Transverse colon (tissue), 4 donors: ENCODE measurements around the gene INHBC. TPM values are rescaled to one million over a fixed set of nuclear protein-coding genes. Genes with fewer than 3 reads are reported as not detected.
"Not testable (repeated sequence)": the region's sequence is repeated elsewhere in the genome, so short reads cannot be mapped to it uniquely, and the experiment has no call there.

Experiments
- DNase-seq: peaks from one replicate; pipeline ENCODE4 v3.0.0-alpha.2; 2019
- H3K27ac ChIP-seq, 4 donors: fragments of 200-600 bp; sonication (generic); 2 replicates each; pipeline ENCODE4 v1.5.1; 2016 to 2018; ENCODE audit warnings: inconsistent platforms in 4 of 4
- H3K27me3 ChIP-seq: fragments of 200-600 bp; sonication (generic); 2 replicates; pipeline ENCODE4 v1.5.1; 2017; ENCODE audit warnings: inconsistent platforms
- H3K36me3 ChIP-seq, 4 donors: fragments of 200-600 bp; sonication (generic); 2 replicates each; pipeline ENCODE4 v1.5.1; 2017 to 2019; ENCODE audit warnings: inconsistent platforms in 4 of 4
- H3K4me1 ChIP-seq, 4 donors: fragments of 200-600 bp; sonication (generic); 2 replicates each; pipeline ENCODE4 v1.5.1; 2017 to 2020; ENCODE audit warnings: inconsistent platforms in 4 of 4
- H3K4me3 ChIP-seq, 4 donors: fragments of 200-600 bp; sonication (generic); 1 replicate in 1 of 4; 2 replicates in 3 of 4; pipeline versions ENCODE4 v1.5.1 to v1.6.1; 2017 to 2019; ENCODE audit warnings: inconsistent platforms in 4 of 4
- H3K9me3 ChIP-seq, 2 donors: fragments of 200-600 bp; sonication (generic); 2 replicates each; pipeline ENCODE4 v1.5.1; 2017 to 2019; ENCODE audit warnings: inconsistent platforms in 2 of 2
- EP300 ChIP-seq: sonication (generic); formaldehyde crosslinking; IDR thresholded peaks from one replicate; pipeline ENCODE4 v1.6.1; 2017; ENCODE audit warnings: antibody characterized with exemption, low read depth
- POLR2A ChIP-seq: fragments of 450-650 bp; IDR thresholded peaks from one replicate; pipeline ENCODE4 v1.6.1; 2016; ENCODE audit warnings: antibody characterized with exemption, mild to moderate bottlenecking, moderate library complexity
- POLR2AphosphoS5 ChIP-seq, 3 donors: sonication (generic); formaldehyde crosslinking; IDR thresholded peaks; one replicate each; pipeline ENCODE4 v1.6.1; 2016; ENCODE audit warnings: antibody characterized with exemption in 3 of 3
- WGBS, 2 donors: methylation state at CpG; one replicate each; pipeline ENCODE4 v1.1.5; 2018; ENCODE audit warnings: low coverage in 1 of 2; 5-methylcytosine and 5-hydroxymethylcytosine counted together
- in situ Hi-C, 4 donors: fragments of 200-750 bp; cut with MboI; loops; one replicate each; pipeline versions ENCODE4 v1.15.0 to v1.15.1; 2017; ENCODE audit warnings: low sequenced_read_pairs in 3 of 4, low pct_ligation_motif_present in 1 of 4, low pct_unique_long_range_greater_than_20kb in 1 of 4
- intact Hi-C: fragments of 100-400 bp; cut with DNase I; formaldehyde crosslinking; loops from one replicate; pipeline ENCODE4 v1.15.1; 2023; ENCODE audit warnings: low total_unique reads
- total RNA-seq, 4 donors: library from RNA; depleted of rRNA; stranded (reverse); fragments of >200 nt; gene quantifications; one replicate each; pipeline ENCODE4 v1.1.0, GENCODE V29; 2016
- TF ChIP-seq, protein P1 (sequence below), 5 experiments: fragments of 200-600 bp in 3 of 5; fragments of 450-650 bp in 2 of 5; sonication (generic) in 3 of 5; IDR thresholded peaks; 1 replicate in 2 of 5; 2 replicates in 3 of 5; pipeline ENCODE4 v1.5.1; 2016 to 2017; ENCODE audit warnings: antibody characterized with exemption in 5 of 5, inconsistent platforms in 3 of 5, mild to moderate bottlenecking in 2 of 5, moderate library complexity in 1 of 5

Gene INHBC
- total RNA-seq, 4 donors from 2014 or later, result not detected

DNA sequence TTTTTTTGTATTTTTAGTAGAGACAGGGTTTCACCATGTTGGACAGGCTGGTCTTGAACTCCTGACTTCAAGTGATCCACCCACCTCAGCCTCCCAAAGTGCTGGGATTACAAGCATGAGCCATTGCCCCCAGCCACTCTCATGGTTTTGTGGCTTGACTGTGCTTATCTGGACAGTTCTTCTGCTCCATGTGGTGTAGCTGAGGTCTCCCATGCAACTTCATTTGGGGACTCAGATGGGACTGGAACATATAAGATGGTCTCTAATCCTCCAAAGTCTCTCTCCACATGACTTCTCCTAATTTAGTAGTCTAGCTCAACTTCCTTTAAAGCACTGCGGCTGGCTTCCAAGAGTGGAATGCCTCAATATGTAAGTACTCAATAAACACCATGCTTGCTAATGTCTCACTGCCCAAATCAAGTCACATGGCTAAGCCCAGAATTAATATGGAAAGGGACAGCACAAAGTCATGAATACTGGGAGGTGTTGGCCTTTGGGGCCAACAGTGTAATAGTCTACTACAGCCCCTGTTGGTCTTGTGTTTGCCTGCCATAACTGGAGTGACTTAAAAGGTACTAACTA, 7.4 kb downstream of the INHBC start:
- 85% methylated on average over 1 of the region's 1 CpG; no CpG with 5 or more reads in 1 of the 2 donors for WGBS, 2 donors
- intact Hi-C loops, result no loop called here
- no peaks in the 10 kb centered on the region for H3K36me3 ChIP-seq
- no peak for TF ChIP-seq EP300
- TF ChIP-seq, protein P1, sequence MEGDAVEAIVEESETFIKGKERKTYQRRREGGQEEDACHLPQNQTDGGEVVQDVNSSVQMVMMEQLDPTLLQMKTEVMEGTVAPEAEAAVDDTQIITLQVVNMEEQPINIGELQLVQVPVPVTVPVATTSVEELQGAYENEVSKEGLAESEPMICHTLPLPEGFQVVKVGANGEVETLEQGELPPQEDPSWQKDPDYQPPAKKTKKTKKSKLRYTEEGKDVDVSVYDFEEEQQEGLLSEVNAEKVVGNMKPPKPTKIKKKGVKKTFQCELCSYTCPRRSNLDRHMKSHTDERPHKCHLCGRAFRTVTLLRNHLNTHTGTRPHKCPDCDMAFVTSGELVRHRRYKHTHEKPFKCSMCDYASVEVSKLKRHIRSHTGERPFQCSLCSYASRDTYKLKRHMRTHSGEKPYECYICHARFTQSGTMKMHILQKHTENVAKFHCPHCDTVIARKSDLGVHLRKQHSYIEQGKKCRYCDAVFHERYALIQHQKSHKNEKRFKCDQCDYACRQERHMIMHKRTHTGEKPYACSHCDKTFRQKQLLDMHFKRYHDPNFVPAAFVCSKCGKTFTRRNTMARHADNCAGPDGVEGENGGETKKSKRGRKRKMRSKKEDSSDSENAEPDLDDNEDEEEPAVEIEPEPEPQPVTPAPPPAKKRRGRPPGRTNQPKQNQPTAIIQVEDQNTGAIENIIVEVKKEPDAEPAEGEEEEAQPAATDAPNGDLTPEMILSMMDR (IDR thresholded peaks at IDR 0.05), result no peak
- TF ChIP-seq POLR2AphosphoS5 (IDR thresholded peaks at IDR 0.05), result no peak
- no peak for TF ChIP-seq POLR2A
- no peak overlapping the region for H3K4me3 ChIP-seq
- no peak overlapping the region for H3K27ac ChIP-seq
- no peaks in the 10 kb centered on the region for H3K27me3 ChIP-seq
- no peaks in the 10 kb centered on the region for H3K9me3 ChIP-seq
- no peaks in the 10 kb centered on the region for H3K4me1 ChIP-seq
- in situ Hi-C loops, result loop anchor here in 3 of 4 donors (10.0 to 25.0 kb wide), 2 partner anchors 130 to 147 kb away; no protein-coding TSS in a partner anchor
- no peak for DNase-seq

DNA sequence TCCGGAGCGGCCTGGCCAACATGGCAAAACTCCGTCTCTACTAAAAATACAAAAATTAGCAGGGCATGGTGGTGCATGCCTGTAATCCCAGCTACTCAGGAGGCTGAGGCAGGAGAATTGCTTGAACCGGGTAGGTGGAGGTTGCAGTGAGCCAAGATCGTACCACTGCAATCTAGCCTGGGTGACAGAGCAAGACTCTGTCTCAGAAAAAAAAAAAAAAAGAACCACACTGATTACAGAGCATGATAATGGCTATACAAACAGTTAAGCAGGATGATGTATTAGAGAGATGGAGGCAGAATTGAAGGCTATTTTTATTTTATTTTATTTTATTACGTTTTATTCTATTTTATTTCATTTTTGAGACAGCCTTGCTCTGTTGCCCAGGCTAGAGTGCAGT, 9.8 kb downstream of the INHBC start:
- not testable (repeated sequence) for H3K4me3 ChIP-seq, H3K36me3 ChIP-seq
- in situ Hi-C loops, result loop anchor here in 3 of 4 donors (10.0 to 25.0 kb wide), 2 partner anchors 132 to 150 kb away; no protein-coding TSS in a partner anchor

DNA sequence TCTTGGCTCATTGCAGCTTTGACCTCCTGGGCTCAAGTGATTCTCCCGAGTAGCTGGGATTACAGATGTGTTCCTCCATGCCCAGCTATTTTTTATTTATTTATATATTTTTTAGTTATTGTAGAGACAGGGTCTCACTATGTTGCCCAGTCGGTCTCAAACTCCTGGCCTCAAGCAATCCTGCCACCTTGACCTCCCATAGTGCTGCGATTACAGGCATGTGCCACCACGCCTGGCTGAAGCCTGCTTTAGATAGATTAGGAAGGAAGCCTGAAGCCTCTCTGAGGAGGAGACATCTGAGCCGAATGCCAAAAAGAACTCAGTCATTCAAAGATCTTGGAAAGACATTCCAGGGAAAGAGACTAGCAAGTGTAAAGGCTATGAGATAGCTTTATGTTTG, 10.2 kb downstream of the INHBC start:
- Histone ChIP-seq H3K9me3 (no peaks in the 10 kb centered on the region), H3K4me1 (no peaks in the 10 kb centered on the region), H3K36me3 (no peaks in the 10 kb centered on the region), H3K4me3 (no peak overlapping the region), H3K27me3 (no peaks in the 10 kb centered on the region), H3K27ac (no peak overlapping the region)
- no peak for TF ChIP-seq EP300
- no peak for TF ChIP-seq POLR2A
- TF ChIP-seq POLR2AphosphoS5 (IDR thresholded peaks at IDR 0.05), result no peak
- TF ChIP-seq, protein P1 (IDR thresholded peaks at IDR 0.05), result no peak
- WGBS, 2 donors, result 85 to 87% methylated on average over 4 to 5 of the region's 5 CpGs
- DNase-seq, result no peak
- in situ Hi-C loops, result loop anchor here in 3 of 4 donors (10.0 to 25.0 kb wide), 2 partner anchors 132 to 150 kb away; no protein-coding TSS in a partner anchor
- intact Hi-C loops, result no loop called here

More for the DNA sequence above, 9.8 kb downstream of the INHBC start:
- H3K4me1 ChIP-seq, DNase-seq, intact Hi-C loops, H3K9me3 ChIP-seq, H3K27me3 ChIP-seq, H3K27ac ChIP-seq: not testable (repeated sequence)
- 66 to 82% methylated on average over 3 to 6 of the region's 6 CpGs for WGBS, 2 donors

DNA sequence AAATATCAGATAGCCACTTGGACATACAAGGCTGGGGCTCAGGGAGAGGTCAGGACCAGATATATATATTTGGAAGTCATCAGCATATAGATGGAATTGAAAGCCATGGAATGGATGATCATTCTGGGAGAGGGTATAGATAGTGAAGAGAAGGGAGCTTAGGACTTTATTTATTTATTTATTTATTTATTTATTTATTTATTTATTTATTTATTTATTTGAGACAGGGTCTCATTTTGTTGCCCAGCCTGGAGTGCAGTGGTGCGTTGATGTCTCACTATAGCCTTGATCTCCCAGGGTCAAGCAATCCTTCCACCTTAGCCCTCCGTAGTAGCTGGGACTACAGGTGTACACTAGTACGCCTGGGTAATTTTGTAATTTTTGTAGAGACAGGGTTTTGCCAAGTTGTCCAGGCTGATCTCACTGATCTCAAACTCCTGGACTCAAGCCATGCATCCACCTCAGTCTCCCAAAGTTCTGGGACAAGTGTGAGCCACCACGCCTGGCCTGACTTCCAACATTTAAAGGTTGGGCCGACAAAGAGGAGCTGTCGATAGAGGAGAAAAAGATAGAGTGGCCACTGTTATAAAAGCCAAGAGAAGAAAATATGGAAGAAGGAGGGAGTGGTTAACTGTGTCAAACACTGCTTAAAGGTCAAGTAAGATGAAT, 11.8 kb downstream of the INHBC start:
- H3K27ac ChIP-seq, result no peak overlapping the region
- no peaks in the 10 kb centered on the region for H3K27me3 ChIP-seq
- no peak for TF ChIP-seq POLR2AphosphoS5 (IDR thresholded peaks at IDR 0.05)
- TF ChIP-seq POLR2A, result no peak
- TF ChIP-seq, protein P1 (IDR thresholded peaks at IDR 0.05), result no peak
- no peak for TF ChIP-seq EP300
- WGBS, 2 donors, result 82 to 92% methylated on average over 3 to 6 of the region's 6 CpGs
- H3K4me3 ChIP-seq, result no peak overlapping the region
- no peaks in the 10 kb centered on the region for H3K9me3 ChIP-seq
- DNase-seq, result no peak
- in situ Hi-C loops, result loop anchor here in 3 of 4 donors (10.0 to 25.0 kb wide), 2 partner anchors 134 to 152 kb away; no protein-coding TSS in a partner anchor
- H3K36me3 ChIP-seq, result no peaks in the 10 kb centered on the region
- no peaks in the 10 kb centered on the region for H3K4me1 ChIP-seq
- intact Hi-C loops, result no loop called here
